ENCODE data around the gene KCTD3. TPM values are rescaled to one million over a fixed set of nuclear protein-coding genes. Genes with fewer than 3 reads are reported as not detected.

KCTD3 gene
- total and polyA plus RNA-seq, 2 donors (not counting 1 experiment from before 2014, with no cell fraction given): 2.3 to 3.0 TPM

GRCh38 chr1:215660259-215660658, 93.2 kb downstream of the KCTD3 start:
- intact Hi-C loops (cut with micrococcal nuclease): no loop called here
- no peaks in the 10 kb centered on the region for H3K9me3 ChIP-seq (ENCODE audit: control extremely low read depth in 1 of 3, control insufficient read depth in 2 of 3, insufficient read depth in 1 of 3, low read length in 2 of 3)
- no peaks in the 10 kb centered on the region for H3K4me1 ChIP-seq (ENCODE audit: control insufficient read depth in 2 of 2, insufficient read depth in 2 of 2, low read length in 2 of 2)
- Mint-ChIP-seq H3K27ac (no peak overlapping the region), H3K4me3 (no peak overlapping the region), H3K9me3 (ENCODE audit: insufficient read depth) (no peaks in the 10 kb centered on the region), H3K27me3 (no peaks in the 10 kb centered on the region), H3K4me1 (no peaks in the 10 kb centered on the region)
- ChIA-PET CTCF (no interaction called here), POLR2A (no interaction called here)
- no peaks in the 10 kb centered on the region for H4K20me1 ChIP-seq (ENCODE audit: control insufficient read depth, insufficient read depth, low read length, poor library complexity, severe bottlenecking)
- H3K27me3 ChIP-seq (replicated peaks in 1 of 4; ENCODE audit: control extremely low read depth in 1 of 4, control insufficient read depth in 3 of 4, insufficient read depth in 4 of 4, low read length in 3 of 4): no peaks in the 10 kb centered on the region
- H2AFZ ChIP-seq (ENCODE audit: insufficient read depth, low read depth, low read length, poor library complexity, severe bottlenecking): no peak overlapping the region
- no peak for TF ChIP-seq EZH2 (IDR thresholded peaks at IDR 0.05; ENCODE audit: borderline replicate concordance, insufficient read depth, low read depth, low read length, poor library complexity, severe bottlenecking)
- TF ChIP-seq CTCF (IDR thresholded peaks at IDR 0.05): no peak
- ATAC-seq (ENCODE audit: low read depth) (no peak), DNase-seq (no peak)
- no peak overlapping the region for H3K27ac ChIP-seq (ENCODE audit: low read length in 2 of 2)
- H3K9ac ChIP-seq (ENCODE audit: low read length): no peak overlapping the region
- H3K36me3 ChIP-seq (replicated peaks in 1 of 2; ENCODE audit: control extremely low read depth in 1 of 2, control insufficient read depth in 1 of 2, extremely low read depth in 1 of 2, insufficient read depth in 2 of 2, low read length in 1 of 2): no peaks in the 10 kb centered on the region
- H3K4me3 ChIP-seq (ENCODE audit: control extremely low read depth in 1 of 5, extremely low read depth in 1 of 5, insufficient read depth in 1 of 5, low read depth in 2 of 5, low read length in 4 of 5): no peak overlapping the region
- H3K4me2 ChIP-seq (replicated peaks; ENCODE audit: low read depth, low read length, poor library complexity, severe bottlenecking): no peak overlapping the region
- H3K79me2 ChIP-seq (ENCODE audit: control insufficient read depth, insufficient read depth, low read length): no peaks in the 10 kb centered on the region

GRCh38 chr1:215661033-215661432, 93.9 kb downstream of the KCTD3 start:
- Histone ChIP-seq H3K27me3 (replicated peaks in 1 of 4; ENCODE audit: control extremely low read depth in 1 of 4, control insufficient read depth in 3 of 4, insufficient read depth in 4 of 4, low read length in 3 of 4) (no peaks in the 10 kb centered on the region), H3K27ac (ENCODE audit: low read length in 2 of 2) (no peak overlapping the region), H3K4me2 (replicated peaks; ENCODE audit: low read depth, low read length, poor library complexity, severe bottlenecking) (no peak overlapping the region), H3K9me3 (ENCODE audit: control extremely low read depth in 1 of 3, control insufficient read depth in 2 of 3, insufficient read depth in 1 of 3, low read length in 2 of 3) (no peaks in the 10 kb centered on the region), H3K9ac (ENCODE audit: low read length) (no peak overlapping the region), H3K36me3 (replicated peaks in 1 of 2; ENCODE audit: control extremely low read depth in 1 of 2, control insufficient read depth in 1 of 2, extremely low read depth in 1 of 2, insufficient read depth in 2 of 2, low read length in 1 of 2) (no peaks in the 10 kb centered on the region), H3K4me1 (ENCODE audit: control insufficient read depth in 2 of 2, insufficient read depth in 2 of 2, low read length in 2 of 2) (no peaks in the 10 kb centered on the region), H3K4me3 (ENCODE audit: control extremely low read depth in 1 of 5, extremely low read depth in 1 of 5, insufficient read depth in 1 of 5, low read depth in 2 of 5, low read length in 4 of 5) (no peak overlapping the region), H4K20me1 (ENCODE audit: control insufficient read depth, insufficient read depth, low read length, poor library complexity, severe bottlenecking) (no peaks in the 10 kb centered on the region), H2AFZ (ENCODE audit: insufficient read depth, low read depth, low read length, poor library complexity, severe bottlenecking) (no peak overlapping the region), H3K79me2 (ENCODE audit: control insufficient read depth, insufficient read depth, low read length) (no peaks in the 10 kb centered on the region)
- ChIA-PET CTCF (no interaction called here), POLR2A (no interaction called here)
- no peaks in the 10 kb centered on the region for H3K27me3 Mint-ChIP-seq
- H3K27ac Mint-ChIP-seq: no peak overlapping the region
- H3K9me3 Mint-ChIP-seq (ENCODE audit: insufficient read depth): no peaks in the 10 kb centered on the region
- intact Hi-C loops (cut with micrococcal nuclease): no loop called here
- TF ChIP-seq CTCF (IDR thresholded peaks at IDR 0.05): no peak
- no peaks in the 10 kb centered on the region for H3K4me1 Mint-ChIP-seq
- WGBS (ENCODE audit: insufficient coverage): 80% methylated on average over 1 of the region's 1 CpG
- DNase-seq (no peak), ATAC-seq (ENCODE audit: low read depth) (no peak)
- no peak overlapping the region for H3K4me3 Mint-ChIP-seq
